ENCODE results near the gene PRLH.

The PRLH gene

DNA sequence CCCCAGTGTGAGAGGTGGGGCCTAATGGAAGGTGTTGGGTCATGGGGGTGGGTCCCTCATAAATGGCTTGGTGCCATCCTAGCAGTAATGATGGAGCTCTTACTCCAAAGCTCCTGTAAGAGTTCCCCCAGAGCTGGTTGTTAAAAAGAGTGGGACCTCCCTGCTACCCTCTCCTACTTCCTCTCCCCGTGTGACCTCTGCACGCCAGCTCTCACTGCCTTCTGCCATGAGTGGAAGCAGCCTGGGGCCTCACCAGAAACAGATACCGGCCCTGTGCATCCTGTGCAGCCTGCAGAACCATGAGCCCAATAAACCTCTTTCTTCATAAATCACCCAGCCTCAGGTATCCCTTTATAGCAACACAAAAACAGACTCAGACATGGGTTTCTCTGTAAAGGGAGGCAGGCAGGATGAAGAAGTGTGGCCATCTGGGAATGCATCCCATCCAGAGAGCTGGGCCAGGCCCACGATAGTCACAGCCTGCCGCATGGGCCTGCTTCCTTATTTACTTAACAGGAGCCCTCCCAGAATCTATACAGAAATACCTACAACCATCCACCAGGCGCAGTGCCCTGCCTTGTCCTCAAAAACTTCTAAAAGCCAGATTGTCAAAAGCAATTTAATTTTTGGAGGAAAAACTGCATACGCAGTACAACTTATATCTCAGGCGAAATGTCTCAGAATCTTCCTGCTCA, 7.5 kb downstream of the PRLH start:
- POLR2A ChIA-PET: no interaction called here
- Histone ChIP-seq H3K9me3 (ENCODE audit: control insufficient read depth, insufficient read depth, low read depth, low read length) (no peaks in the 10 kb centered on the region), H3K4me1 (ENCODE audit: control insufficient read depth, insufficient read depth, low read length) (0 out of 2 replicates have a peak, but pooled peaks cover 3% of the 10 kb centered on the region), H3K4me3 (ENCODE audit: low read depth, low read length) (no peak overlapping the region), H3K36me3 (ENCODE audit: control insufficient read depth in 2 of 2, insufficient read depth in 1 of 2, low read length in 2 of 2) (no peaks in the 10 kb centered on the region), H3K27ac (ENCODE audit: extremely low read depth, low read depth, low read length) (no peak overlapping the region)
- CTCF ChIA-PET: interaction anchor here (0.6 to 6.5 kb wide), 9 partner anchors 27 to 409 kb away, joined by 3 to 256 read pairs (median 3); no protein-coding TSS in a partner anchor
- TF ChIP-seq KLF8 (tag by site-specific recombination; IDR thresholded peaks at IDR 0.05) (no peak), ZNF157 (tag by site-specific recombination; IDR thresholded peaks at IDR 0.05) (no peak), ZNF768 (tag by site-specific recombination; IDR thresholded peaks at IDR 0.05) (no peak), ZNF239 (tag by site-specific recombination; IDR thresholded peaks at IDR 0.05) (no peak), ZNF350 (tag by site-specific recombination; IDR thresholded peaks at IDR 0.05) (no peak), HOXC10 (CRISPR knock-in tag; IDR thresholded peaks at IDR 0.05) (no peak)
- TF ChIP-seq, protein P1, sequence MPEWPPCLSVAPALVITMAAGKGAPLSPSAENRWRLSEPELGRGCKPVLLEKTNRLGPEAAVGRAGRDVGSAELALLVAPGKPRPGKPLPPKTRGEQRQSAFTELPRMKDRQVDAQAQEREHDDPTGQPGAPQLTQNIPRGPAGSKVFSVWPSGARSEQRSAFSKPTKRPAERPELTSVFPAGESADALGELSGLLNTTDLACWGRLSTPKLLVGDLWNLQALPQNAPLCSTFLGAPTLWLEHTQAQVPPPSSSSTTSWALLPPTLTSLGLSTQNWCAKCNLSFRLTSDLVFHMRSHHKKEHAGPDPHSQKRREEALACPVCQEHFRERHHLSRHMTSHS (tag by site-specific recombination; IDR thresholded peaks at IDR 0.05): no peak
- TF ChIP-seq, protein P2, sequence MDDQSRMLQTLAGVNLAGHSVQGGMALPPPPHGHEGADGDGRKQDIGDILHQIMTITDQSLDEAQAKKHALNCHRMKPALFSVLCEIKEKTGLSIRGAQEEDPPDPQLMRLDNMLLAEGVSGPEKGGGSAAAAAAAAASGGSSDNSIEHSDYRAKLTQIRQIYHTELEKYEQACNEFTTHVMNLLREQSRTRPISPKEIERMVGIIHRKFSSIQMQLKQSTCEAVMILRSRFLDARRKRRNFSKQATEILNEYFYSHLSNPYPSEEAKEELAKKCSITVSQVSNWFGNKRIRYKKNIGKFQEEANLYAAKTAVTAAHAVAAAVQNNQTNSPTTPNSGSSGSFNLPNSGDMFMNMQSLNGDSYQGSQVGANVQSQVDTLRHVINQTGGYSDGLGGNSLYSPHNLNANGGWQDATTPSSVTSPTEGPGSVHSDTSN (CRISPR knock-in tag; IDR thresholded peaks at IDR 0.05): no peak

DNA sequence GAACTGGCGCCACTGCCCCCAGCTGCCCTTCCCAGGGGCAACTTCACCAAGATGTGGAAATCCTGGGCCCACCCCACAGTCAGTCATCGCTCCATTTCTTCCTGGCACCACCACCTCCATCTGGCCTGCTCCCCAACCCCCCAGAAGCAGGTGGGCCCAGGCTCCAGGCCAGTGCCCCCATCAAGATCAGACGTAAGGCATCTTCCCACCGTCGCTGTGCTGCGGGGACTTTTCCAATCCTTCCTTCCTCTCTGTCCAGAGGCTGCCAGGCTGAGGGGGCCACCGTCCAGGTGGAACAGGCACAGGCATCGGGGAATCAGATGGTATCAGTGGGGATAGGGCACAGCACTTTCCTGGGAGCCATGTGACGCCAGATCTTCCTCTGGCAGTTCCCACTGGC, 8.1 kb downstream of the PRLH start:
- H3K4me1 ChIP-seq (ENCODE audit: control insufficient read depth, insufficient read depth, low read length): 0 out of 2 replicates have a peak, but pooled peaks cover 3% of the 10 kb centered on the region
- H3K4me3 ChIP-seq (ENCODE audit: low read depth, low read length): no peak overlapping the region
- no peak overlapping the region for H3K27ac ChIP-seq (ENCODE audit: extremely low read depth, low read depth, low read length)
- H3K9me3 ChIP-seq (ENCODE audit: control insufficient read depth, insufficient read depth, low read depth, low read length): no peaks in the 10 kb centered on the region
- POLR2A ChIA-PET: no interaction called here
- CTCF ChIA-PET: interaction anchor here (0.6 to 6.5 kb wide), 6 partner anchors 26 to 409 kb away, joined by 3 to 256 read pairs (median 4); no protein-coding TSS in a partner anchor
- no peaks in the 10 kb centered on the region for H3K36me3 ChIP-seq (ENCODE audit: control insufficient read depth in 2 of 2, insufficient read depth in 1 of 2, low read length in 2 of 2)
- TF ChIP-seq ZFP3 (tag by site-specific recombination; IDR thresholded peaks at IDR 0.05; ENCODE audit: low read depth): no peak
- TF ChIP-seq ZNF624 (tag by site-specific recombination; IDR thresholded peaks at IDR 0.05): no peak
- no peak for TF ChIP-seq SP3 (tag by site-specific recombination; IDR thresholded peaks at IDR 0.05)
- TF ChIP-seq ZNF548 (tag by site-specific recombination; IDR thresholded peaks at IDR 0.05): no peak
- TF ChIP-seq ZNF214 (tag by site-specific recombination; IDR thresholded peaks at IDR 0.05; ENCODE audit: borderline replicate concordance): no peak
- no peak for TF ChIP-seq ZNF266 (tag by site-specific recombination; IDR thresholded peaks at IDR 0.05; ENCODE audit: low read depth)
- TF ChIP-seq, protein P3, sequence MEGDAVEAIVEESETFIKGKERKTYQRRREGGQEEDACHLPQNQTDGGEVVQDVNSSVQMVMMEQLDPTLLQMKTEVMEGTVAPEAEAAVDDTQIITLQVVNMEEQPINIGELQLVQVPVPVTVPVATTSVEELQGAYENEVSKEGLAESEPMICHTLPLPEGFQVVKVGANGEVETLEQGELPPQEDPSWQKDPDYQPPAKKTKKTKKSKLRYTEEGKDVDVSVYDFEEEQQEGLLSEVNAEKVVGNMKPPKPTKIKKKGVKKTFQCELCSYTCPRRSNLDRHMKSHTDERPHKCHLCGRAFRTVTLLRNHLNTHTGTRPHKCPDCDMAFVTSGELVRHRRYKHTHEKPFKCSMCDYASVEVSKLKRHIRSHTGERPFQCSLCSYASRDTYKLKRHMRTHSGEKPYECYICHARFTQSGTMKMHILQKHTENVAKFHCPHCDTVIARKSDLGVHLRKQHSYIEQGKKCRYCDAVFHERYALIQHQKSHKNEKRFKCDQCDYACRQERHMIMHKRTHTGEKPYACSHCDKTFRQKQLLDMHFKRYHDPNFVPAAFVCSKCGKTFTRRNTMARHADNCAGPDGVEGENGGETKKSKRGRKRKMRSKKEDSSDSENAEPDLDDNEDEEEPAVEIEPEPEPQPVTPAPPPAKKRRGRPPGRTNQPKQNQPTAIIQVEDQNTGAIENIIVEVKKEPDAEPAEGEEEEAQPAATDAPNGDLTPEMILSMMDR (tag by site-specific recombination; IDR thresholded peaks at IDR 0.05): no peak
- no peak for TF ChIP-seq ZNF202 (tag by site-specific recombination; IDR thresholded peaks at IDR 0.05; ENCODE audit: borderline replicate concordance)
- TF ChIP-seq ZNF768 (tag by site-specific recombination; IDR thresholded peaks at IDR 0.05): no peak
- no peak for TF ChIP-seq ZFP37 (tag by site-specific recombination; IDR thresholded peaks at IDR 0.05)
- TF ChIP-seq ZNF621 (tag by site-specific recombination; IDR thresholded peaks at IDR 0.05): no peak
- TF ChIP-seq ZNF184 (tag by site-specific recombination; IDR thresholded peaks at IDR 0.05): no peak
- no peak for TF ChIP-seq ZNF571 (tag by site-specific recombination; IDR thresholded peaks at IDR 0.05)
- TF ChIP-seq KLF9 (tag by site-specific recombination; IDR thresholded peaks at IDR 0.05; ENCODE audit: low read depth): no peak
- no peak for TF ChIP-seq SP7 (tag by site-specific recombination; IDR thresholded peaks at IDR 0.05)
- no peak for TF ChIP-seq ZNF157 (tag by site-specific recombination; IDR thresholded peaks at IDR 0.05)
- no peak for TF ChIP-seq ZNF24 (tag by site-specific recombination; IDR thresholded peaks at IDR 0.05)
- TF ChIP-seq ZNF37A (tag by site-specific recombination; IDR thresholded peaks at IDR 0.05): no peak

Data from HEK293 (cell line).